MCF 10A (cell line): ENCODE data around the gene PCK1. TPM values are rescaled to one million over a fixed set of nuclear protein-coding genes. Genes with fewer than 3 reads are reported as not detected.

Experiments used
- BruUV-seq: library from RNA; stranded (reverse); fragments of 400-500 nt; replicated peaks from 2 replicates; lab custom pipeline; 2021; lab: Mats Ljungman, UMichigan
- CTCF ChIA-PET: fragments of 300-600 bp; sonication (Branson Sonifier 250); formaldehyde crosslinking; extraction: SDS; loops from one replicate; lab custom pipeline; 2021; ENCODE audit warnings: antibody characterized with exemption, inconsistent platforms; lab: Yijun Ruan, JAX
- POLR2A ChIA-PET: fragments of 300-600, 350-650 bp; sonication (Branson Sonifier 250); formaldehyde crosslinking; extraction: SDS; loops from one replicate; lab custom pipeline; 2020; ENCODE audit warnings: antibody characterized with exemption, inconsistent platforms; lab: Yijun Ruan, JAX
- DNase-seq: peaks from one replicate; pipeline ENCODE4 v3.0.0-alpha.2; 2018; ENCODE audit not compliant: unreplicated experiment
- H3K27ac Mint-ChIP-seq: one replicate; pipeline ENCODE4 v1.8.0; 2022; ENCODE audit warnings: mild to moderate bottlenecking, low read depth, mixed read lengths; ENCODE audit not compliant: unreplicated experiment
- H3K27me3 Mint-ChIP-seq: one replicate; pipeline ENCODE4 v1.8.0; 2022; ENCODE audit warnings: mixed read lengths; ENCODE audit not compliant: insufficient read depth, unreplicated experiment
- H3K36me3 Mint-ChIP-seq: one replicate; pipeline ENCODE4 v1.8.0; 2022; ENCODE audit warnings: mild to moderate bottlenecking, moderate library complexity, mixed read lengths; ENCODE audit not compliant: insufficient read depth, unreplicated experiment
- H3K4me1 Mint-ChIP-seq: one replicate; pipeline ENCODE4 v1.8.0; 2022; ENCODE audit warnings: mixed read lengths; ENCODE audit not compliant: insufficient read depth, unreplicated experiment
- H3K4me3 Mint-ChIP-seq: one replicate; pipeline ENCODE4 v1.8.0; 2022; ENCODE audit warnings: mild to moderate bottlenecking, moderate library complexity, mixed read lengths; ENCODE audit not compliant: unreplicated experiment
- H3K9me3 Mint-ChIP-seq: one replicate; pipeline ENCODE4 v1.8.0; 2022; ENCODE audit warnings: mixed read lengths; ENCODE audit not compliant: unreplicated experiment
- CTCF ChIP-seq: fragments of 200-600 bp; IDR thresholded peaks from one replicate; pipeline ENCODE4 v1.8.0; 2022; ENCODE audit warnings: antibody characterized with exemption, mild to moderate bottlenecking; ENCODE audit not compliant: unreplicated experiment
- intact Hi-C: fragments of 100-400 bp; cut with micrococcal nuclease; formaldehyde crosslinking; loops from 2 replicates; pipeline ENCODE4 v1.14.1; 2022
- total RNA-seq: library from RNA; stranded (reverse); gene quantifications from 2 replicates; pipeline ENCODE4 v1.2.3, GENCODE V29; 2022

The PCK1 gene
- total RNA-seq, 1 experiment from 2014 or later = not detected

- no peaks in the 10 kb centered on the region for H3K4me1 Mint-ChIP-seq
- ChIA-PET CTCF (interaction anchor here (0.7 to 3.0 kb wide), 4 partner anchors 8 to 73 kb away, joined by 3 to 10 read pairs (median 4); no protein-coding TSS in a partner anchor), POLR2A (no interaction called here)
- no peak for TF ChIP-seq CTCF
- no peaks in the 10 kb centered on the region for H3K36me3 Mint-ChIP-seq
- H3K27ac Mint-ChIP-seq = no peak overlapping the region
- intact Hi-C loops = no loop called here
- BruUV-seq = no TSS peak
- DNase-seq = no peak
- no peaks in the 10 kb centered on the region for H3K9me3 Mint-ChIP-seq
- no peak overlapping the region for H3K4me3 Mint-ChIP-seq
- H3K27me3 Mint-ChIP-seq = peaks cover 80% of the 10 kb centered on the region
Measured at GRCh38 chr20:57586370-57586793, 25.5 kb downstream of the PCK1 start.

- BruUV-seq = no TSS peak
- ChIA-PET POLR2A (no interaction called here), CTCF (interaction anchor here (0.6 to 3.0 kb wide), 4 partner anchors 8 to 647 kb away, joined by 3 to 10 read pairs (median 4); no protein-coding TSS in a partner anchor)
- no peaks in the 10 kb centered on the region for H3K4me1 Mint-ChIP-seq
- no peaks in the 10 kb centered on the region for H3K36me3 Mint-ChIP-seq
- H3K4me3 Mint-ChIP-seq = no peak overlapping the region
- peaks cover 80% of the 10 kb centered on the region for H3K27me3 Mint-ChIP-seq
- intact Hi-C loops = no loop called here
- no peak for TF ChIP-seq CTCF
- no peaks in the 10 kb centered on the region for H3K9me3 Mint-ChIP-seq
- no peak overlapping the region for H3K27ac Mint-ChIP-seq
- DNase-seq = no peak
Measured at GRCh38 chr20:57586943-57587277, 26.0 kb downstream of the PCK1 start.

GRCh38 chr20:57587278-57587988 is 26.5 kb downstream of the PCK1 start:
- H3K27me3 Mint-ChIP-seq = peaks cover 80% of the 10 kb centered on the region
- no peaks in the 10 kb centered on the region for H3K36me3 Mint-ChIP-seq
- no peaks in the 10 kb centered on the region for H3K9me3 Mint-ChIP-seq
- H3K4me1 Mint-ChIP-seq = no peaks in the 10 kb centered on the region
- no peak for DNase-seq
- no TSS peak for BruUV-seq
- intact Hi-C loops = no loop called here
- no peak overlapping the region for H3K27ac Mint-ChIP-seq
- CTCF ChIA-PET = interaction anchor here (0.6 to 3.0 kb wide), 7 partner anchors 9 to 647 kb away, joined by 3 to 10 read pairs (median 5); no protein-coding TSS in a partner anchor
- POLR2A ChIA-PET = no interaction called here
- no peak overlapping the region for H3K4me3 Mint-ChIP-seq
- no peak for TF ChIP-seq CTCF

GRCh38 chr20:57587989-57588377 is 27.1 kb downstream of the PCK1 start:
- Mint-ChIP-seq H3K36me3 (no peaks in the 10 kb centered on the region), H3K27me3 (peaks cover 76% of the 10 kb centered on the region), H3K4me1 (no peaks in the 10 kb centered on the region), H3K4me3 (no peak overlapping the region), H3K27ac (no peak overlapping the region), H3K9me3 (no peaks in the 10 kb centered on the region)
- POLR2A ChIA-PET = no interaction called here
- no peak for TF ChIP-seq CTCF
- CTCF ChIA-PET = interaction anchor here (0.6 to 3.0 kb wide), 6 partner anchors 9 to 780 kb away, joined by 3 to 10 read pairs (median 4); no protein-coding TSS in a partner anchor
- intact Hi-C loops = no loop called here
- DNase-seq = no peak
- BruUV-seq = no TSS peak
